ENCODE data around the gene SBF1.

The SBF1 gene

DNA sequence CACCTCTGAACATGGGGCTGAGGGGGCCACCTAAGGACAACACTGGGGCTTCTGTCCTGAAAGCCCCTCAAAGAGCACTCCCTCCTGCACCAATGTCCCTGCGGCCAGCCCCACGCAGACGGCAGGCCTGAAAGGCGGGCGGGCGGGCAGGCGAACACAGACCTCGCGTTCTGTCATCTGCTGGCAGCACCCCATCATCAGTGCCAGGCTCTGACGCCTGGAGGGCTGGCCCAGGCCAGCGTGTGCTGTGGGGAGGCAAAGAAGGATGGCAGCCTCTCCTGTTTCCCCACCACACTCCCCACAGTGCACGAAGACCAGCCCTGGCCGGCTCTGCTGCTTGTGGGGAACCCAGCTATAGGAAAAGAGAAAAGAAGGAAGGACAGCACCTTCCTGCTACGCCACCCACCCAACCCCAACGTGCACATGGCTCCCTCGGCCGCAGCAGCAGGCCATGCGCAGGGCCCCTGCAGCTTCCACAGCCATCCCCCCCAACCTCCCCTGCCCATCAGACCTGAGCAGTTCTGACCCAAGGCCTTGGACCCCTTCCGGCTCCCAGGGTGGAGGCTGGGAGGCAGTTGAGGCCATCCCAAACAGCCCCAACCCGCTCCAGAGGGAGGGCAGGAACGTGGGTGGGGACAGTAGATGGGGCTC lies 3.5 kb downstream of the SBF1 start:
- no peak for DNase-seq
- in situ Hi-C loops (cut with HindIII; ENCODE audit: low pct_ligation_motif_present, low pct_unique_long_range_greater_than_20kb, low sequenced_read_pairs), result no loop called here

DNA sequence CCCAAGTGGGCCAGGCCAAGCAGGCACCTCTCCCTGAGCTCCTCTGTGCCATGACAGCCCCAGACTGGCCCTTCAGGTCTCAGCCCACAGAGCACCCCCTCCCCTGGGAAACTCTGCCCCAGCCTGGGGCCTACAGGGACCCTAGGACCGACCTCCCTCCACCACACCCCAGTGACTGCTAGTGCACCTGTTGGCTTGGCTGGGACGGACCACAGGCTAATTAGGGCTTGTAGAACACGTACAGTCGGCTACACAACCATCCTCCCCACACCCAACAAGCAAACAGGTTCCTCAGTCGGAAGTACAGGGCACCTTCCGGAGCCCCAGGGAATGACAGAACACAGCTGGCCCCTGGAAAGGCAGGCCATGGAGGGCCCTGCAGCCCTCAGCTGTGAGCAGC lies 4.3 kb downstream of the SBF1 start:
- in situ Hi-C loops (cut with HindIII; ENCODE audit: low pct_ligation_motif_present, low pct_unique_long_range_greater_than_20kb, low sequenced_read_pairs), result no loop called here

DNA sequence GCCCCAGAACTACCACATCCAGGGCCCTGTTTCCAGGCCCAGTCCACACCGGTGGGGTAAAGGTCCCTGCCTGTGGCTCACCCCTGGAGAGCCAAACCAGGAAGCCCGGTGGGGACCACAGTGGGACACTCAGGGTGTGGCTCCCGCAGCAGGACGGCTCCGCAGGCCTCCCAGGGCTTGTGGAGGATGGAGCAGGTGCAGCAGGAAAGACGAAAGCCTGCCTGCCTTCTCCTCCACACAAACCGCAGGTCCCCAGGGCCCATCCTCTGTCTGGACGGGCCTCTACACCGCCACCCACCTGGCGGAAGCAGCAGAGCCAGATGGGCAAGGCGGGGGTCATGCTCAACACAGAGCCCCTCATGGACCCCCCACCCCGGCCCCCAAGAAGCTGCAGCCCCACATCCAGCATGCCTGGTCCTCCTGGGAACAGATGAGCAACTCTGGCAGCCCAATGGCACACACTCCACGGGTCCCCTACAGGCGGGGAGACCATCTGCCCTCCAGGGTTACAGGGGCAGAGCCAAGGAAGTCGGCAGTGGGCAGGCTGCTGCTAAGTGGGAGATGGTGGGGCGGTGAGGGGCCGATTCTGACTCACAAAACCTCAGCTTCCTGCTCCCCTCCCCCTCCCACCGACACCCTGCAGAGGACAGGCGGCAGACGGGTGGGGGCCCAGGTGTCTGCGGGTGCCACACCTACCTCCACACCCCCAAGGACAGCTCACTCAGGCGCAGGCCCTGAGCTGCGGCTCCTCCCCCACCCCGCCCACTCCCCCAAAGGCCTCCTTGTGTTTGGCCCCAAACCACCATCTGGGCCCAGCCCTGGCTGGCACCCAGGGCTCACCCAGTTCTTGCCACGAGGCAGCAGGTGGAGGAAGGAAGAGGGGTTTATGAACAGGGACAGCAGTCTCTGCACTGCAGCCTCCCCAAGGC lies 5.2 kb downstream of the SBF1 start:
- DNase-seq, result no peak

More for the DNA sequence above, 4.3 kb downstream of the SBF1 start:
- DNase-seq, result no peak

DNA sequence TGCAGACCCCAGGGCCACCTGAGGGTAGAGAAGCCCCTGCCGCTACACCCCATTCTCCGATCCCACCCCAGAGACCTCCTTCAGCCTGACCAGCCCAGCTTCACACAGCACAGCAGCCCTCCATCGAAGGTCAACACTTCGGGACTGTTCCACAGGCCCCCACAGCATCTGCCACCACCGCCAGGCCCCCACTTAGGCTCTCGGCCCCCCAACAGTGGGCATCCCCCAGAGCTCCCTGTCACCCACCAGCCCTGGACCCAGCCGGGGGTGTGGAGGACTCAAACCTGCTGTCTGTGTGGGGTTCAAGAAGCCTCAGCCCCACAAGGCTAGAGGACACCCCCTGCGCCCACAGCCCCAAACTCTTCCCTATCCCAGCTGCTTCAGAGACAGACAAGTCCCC lies 6.2 kb downstream of the SBF1 start:
- in situ Hi-C loops (cut with HindIII; ENCODE audit: low pct_ligation_motif_present, low pct_unique_long_range_greater_than_20kb, low sequenced_read_pairs), result no loop called here
- DNase-seq, result no peak

More for the DNA sequence above, 5.2 kb downstream of the SBF1 start:
- in situ Hi-C loops (cut with HindIII; ENCODE audit: low pct_ligation_motif_present, low pct_unique_long_range_greater_than_20kb, low sequenced_read_pairs), result no loop called here

DNA sequence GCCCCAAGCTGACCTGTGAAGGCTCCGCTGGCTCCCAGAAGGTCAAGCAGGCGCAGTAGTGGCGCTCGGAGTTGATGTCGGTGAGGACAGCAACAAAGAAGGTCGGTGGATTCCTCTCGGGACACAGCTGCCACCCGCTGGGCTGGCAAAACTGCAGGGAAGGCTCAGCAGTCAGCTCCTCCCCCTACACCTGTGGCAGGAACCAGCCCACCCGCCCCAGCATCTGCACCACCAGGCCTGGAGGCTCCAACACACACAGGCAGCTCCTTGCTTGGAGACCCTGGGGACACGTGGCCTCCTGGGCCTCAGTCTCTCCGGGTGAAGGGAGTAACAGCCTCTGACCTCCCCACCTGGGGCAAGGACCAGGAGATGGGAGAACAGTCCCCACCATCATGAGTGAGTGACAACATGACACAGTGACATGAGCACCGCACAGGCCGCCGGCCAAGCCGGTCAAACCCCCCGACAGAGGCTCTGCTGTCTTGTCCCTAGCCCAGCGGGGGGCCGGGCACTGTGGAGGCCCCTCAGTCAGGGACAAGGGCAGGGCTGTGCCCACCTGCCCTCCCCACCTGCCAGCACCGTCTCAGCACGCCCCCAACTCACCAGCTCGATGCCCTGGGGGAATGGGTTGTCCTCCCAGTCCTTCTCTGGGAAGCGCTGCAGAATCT lies 6.9 kb downstream of the SBF1 start:
- DNase-seq, result no peak
- in situ Hi-C loops (cut with HindIII; ENCODE audit: low pct_ligation_motif_present, low pct_unique_long_range_greater_than_20kb, low sequenced_read_pairs), result no loop called here

DNA sequence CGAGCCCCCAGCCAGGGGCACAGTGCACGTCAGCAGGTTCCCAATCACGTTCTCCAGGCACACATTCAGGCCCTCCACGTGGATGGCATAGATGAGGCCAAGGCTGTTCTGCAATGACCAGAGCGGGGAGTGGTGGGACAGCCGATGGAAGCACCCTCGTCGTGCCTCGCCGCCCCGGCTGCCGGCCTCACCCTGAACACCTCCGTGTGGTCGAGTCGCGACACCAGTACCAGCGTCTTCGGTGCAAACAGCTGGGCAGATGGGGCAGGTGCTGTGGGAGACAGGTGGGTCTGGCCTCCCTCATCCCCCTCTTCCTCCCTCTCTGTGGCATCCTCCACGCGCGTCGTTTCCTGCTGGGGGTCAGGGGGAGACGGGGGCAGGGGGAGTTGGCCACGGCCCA lies 7.5 kb downstream of the SBF1 start:
- no peak for DNase-seq
- in situ Hi-C loops (cut with HindIII; ENCODE audit: low pct_ligation_motif_present, low pct_unique_long_range_greater_than_20kb, low sequenced_read_pairs), result no loop called here

DNA sequence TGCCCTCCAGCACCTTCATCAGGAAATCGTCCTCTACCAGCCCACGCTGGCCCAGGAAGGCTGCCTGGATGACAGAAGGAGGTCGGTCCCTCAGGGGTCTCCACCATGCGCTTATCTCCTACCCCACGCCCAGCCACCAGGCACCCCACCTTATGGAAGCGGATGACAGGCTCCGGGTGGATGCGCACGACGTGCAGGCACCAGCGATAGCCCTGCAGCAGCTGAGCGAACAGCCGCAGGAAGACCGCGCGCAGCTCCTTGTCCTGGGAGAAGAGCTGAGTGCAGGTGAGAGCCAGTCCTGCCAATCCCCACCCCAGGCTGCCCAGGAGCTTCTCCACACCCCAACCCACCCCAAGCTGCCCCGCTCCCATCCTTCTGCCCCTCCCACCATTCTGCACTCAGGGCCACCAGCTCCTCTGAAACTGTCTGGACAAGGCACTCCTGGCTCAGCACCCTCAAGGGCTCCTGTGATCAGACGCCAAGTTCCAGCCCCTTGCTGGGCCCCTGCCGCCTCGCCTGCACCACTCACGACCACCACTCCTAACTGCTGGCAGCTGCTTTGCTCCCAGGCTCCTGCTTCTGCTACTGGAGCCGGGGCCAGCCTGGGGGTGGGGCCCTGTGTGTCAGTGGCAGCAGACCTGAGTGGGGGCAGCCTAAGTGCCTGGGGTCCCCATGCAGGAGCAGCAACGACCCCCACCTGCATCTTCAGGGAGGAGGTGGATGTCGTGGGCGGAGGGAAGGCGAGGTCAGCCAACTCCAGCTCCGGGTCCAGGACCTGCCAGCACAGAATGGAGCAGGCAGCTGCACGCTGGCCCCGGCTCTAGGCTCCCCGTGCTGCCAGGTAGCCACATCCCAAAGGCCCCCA lies 9.5 kb downstream of the SBF1 start:
- DNase-seq, result no peak
- in situ Hi-C loops (cut with HindIII; ENCODE audit: low pct_ligation_motif_present, low pct_unique_long_range_greater_than_20kb, low sequenced_read_pairs), result no loop called here

DNA sequence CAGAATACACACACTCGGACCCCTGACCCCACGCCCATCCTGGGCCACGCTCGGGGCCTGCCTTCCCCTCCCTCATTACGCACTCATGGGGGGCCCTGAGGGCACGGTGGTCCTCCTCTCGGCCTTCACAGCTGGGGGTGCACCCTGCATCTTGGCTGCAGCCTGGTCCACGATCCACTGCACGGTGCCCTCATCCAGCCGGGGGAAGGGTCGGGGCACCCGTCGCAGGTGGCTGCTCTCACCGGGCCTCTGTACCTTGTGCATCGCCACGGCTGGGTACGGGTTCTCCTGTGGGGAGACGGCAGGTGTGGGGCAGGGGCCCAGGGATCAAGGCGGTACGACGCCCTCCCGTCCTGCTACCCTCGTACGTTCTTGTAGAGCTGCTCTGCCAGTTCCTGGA lies 10.4 kb downstream of the SBF1 start:
- in situ Hi-C loops (cut with HindIII; ENCODE audit: low pct_ligation_motif_present, low pct_unique_long_range_greater_than_20kb, low sequenced_read_pairs), result no loop called here

DNA sequence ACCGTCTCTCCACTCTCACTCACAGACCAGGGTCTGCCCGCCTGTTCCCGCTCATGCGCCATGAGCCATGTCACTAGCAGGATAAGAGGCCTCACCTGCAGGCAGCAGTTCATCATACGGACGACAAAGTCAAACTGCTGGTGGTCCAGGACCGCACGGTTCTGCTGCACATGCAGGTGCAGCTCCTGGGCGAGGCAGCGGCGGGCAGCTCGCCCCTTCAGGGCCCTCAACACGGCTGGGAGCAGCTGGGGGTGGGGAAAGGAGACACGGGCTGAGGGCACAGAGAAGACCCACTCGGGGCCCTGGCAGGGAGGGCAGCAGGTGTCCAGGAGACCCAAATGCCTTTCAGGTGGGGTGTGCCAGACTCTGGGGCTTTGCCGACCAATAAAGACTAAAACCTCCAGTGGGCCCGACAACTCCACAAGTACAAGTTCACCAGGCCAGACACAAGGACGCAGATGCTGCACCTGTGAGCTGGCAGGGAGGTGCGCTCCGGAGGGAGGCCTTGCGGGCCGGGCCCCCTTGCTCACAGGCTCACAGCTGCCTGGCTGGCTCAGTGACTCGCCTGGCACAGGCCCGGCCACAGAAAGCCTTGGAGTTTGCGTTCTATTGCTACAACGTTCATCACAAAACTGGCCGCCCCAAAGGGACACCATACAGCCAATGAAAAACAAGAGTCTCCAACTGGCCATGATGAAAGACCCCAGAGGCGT lies 11.5 kb downstream of the SBF1 start:
- no peak for DNase-seq

More for the DNA sequence above, 10.4 kb downstream of the SBF1 start:
- DNase-seq, result no peak

DNA sequence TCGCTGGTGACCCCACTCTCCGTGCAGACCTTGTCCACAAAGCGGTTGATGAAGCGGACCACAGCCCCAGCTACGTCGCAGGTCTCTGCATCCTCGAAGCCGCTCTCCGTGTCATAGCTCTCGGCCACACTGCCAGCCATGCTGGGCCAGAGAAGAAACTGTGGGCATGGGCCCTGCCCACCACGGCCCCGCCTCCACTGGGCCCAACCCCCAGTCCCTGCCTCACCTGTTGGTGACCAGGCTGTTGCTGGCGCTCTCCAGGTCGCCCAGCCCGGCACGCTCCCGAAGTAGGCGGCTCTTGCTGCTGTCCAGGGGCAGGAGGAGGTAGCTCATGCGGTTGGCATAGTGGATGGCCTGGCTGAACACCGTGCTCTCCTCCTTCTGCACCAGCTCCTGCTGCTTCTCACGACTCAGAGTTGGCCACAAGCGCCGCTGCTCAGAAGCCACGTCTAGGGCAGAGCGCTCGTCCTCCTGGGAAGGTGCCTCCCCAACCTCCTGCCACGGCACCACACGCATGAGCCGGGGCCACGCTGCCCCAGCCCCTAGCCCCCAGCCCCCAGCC lies 12.8 kb downstream of the SBF1 start:
- no peak for DNase-seq
- in situ Hi-C loops (cut with HindIII; ENCODE audit: low pct_ligation_motif_present, low pct_unique_long_range_greater_than_20kb, low sequenced_read_pairs), result no loop called here

More for the DNA sequence above, 11.5 kb downstream of the SBF1 start:
- in situ Hi-C loops (cut with HindIII; ENCODE audit: low pct_ligation_motif_present, low pct_unique_long_range_greater_than_20kb, low sequenced_read_pairs), result no loop called here

DNA sequence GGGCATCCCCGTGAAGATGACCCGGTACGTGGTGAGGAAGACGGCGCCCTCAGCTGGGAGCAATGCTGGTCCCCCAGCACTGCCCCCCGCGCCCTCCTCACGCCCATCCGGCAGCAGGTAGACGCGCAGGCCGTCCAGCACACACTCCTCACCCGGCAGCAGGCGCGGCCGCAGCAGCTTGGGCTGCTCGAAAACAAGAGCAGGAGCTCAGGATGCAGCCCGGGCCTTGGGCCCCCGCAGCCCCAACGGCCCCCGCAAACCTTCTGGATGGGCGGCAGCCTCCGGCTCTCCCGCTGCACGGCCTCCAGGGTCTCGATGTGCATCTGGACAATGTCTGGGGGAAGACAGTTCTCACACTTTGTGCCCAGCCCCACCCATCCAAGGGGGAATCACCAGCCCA lies 13.3 kb downstream of the SBF1 start:
- DNase-seq, result no peak
- in situ Hi-C loops (cut with HindIII; ENCODE audit: low pct_ligation_motif_present, low pct_unique_long_range_greater_than_20kb, low sequenced_read_pairs), result no loop called here

DNA sequence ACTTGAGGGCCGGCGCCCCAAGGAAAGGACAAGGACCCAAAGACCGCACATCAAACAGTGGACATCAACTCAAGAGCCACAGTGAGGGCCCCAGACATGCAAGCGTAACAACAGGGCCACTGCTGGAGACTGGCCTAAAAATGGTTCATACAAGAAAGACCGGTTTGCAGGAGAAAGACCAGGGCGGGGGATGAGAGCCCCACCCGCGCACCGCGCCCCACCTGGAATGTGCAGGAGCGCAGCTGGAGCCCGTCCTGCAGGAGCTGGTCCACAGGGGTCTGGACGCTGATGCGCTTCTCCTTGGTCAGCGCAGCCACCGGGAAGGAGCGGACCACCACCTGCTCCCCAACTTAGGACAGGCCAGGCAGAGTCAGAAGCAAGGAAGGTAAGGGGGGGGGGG lies 13.9 kb downstream of the SBF1 start:
- in situ Hi-C loops (cut with HindIII; ENCODE audit: low pct_ligation_motif_present, low pct_unique_long_range_greater_than_20kb, low sequenced_read_pairs), result no loop called here
- no peak for DNase-seq

DNA sequence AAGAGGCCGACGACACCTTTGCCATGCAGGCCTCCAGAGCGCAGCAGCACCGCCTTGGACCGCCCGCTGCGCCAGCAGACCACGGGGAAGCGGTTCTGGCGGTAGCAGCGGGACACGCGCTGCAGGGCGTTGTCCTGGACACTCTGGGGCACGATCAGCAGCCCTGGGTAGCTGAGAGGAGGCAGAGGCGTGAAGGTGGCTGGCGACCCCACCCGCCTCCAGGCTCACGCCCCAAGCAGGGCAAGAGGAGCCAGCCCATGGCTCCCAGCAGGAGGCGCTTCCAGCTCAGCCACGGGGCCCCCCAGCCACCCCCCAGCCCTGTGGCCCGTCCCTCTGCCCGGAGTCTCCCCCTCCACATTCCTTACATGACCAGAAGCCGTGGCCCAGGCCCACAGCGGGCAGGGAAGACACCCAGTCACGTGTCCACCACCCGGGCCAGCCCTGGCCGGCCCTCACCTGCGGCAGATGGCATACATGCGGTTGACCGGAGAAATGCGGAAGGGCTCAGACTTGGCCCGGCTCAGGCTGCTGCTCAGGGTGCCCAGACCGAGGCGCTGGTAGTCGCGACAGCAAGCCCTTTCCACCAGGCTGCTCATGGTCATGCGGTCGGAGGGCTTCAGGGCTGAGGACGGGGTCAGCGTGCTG lies 15.2 kb downstream of the SBF1 start:
- in situ Hi-C loops (cut with HindIII; ENCODE audit: low pct_ligation_motif_present, low pct_unique_long_range_greater_than_20kb, low sequenced_read_pairs), result no loop called here
- no peak for DNase-seq

DNA sequence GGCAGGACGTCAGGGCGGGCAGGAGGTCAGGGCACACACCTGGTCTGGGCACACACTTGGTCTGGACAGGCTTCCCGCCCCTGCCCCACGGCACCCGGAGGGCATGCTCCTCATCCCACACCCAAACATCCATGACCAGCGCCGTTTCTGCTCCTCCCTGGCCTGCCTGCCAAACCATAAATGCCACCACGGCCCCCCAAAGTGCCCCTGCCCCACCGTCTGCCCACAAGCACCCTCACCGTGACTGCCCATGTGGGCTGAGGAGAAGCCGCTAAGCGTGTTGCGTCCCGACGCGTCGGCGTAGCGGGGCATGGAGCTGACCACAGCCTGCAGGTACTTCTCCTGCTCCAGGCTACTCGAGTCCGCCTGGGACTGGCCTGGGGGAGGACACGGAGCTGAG lies 15.8 kb downstream of the SBF1 start:
- DNase-seq, result no peak
- in situ Hi-C loops (cut with HindIII; ENCODE audit: low pct_ligation_motif_present, low pct_unique_long_range_greater_than_20kb, low sequenced_read_pairs), result no loop called here

DNA sequence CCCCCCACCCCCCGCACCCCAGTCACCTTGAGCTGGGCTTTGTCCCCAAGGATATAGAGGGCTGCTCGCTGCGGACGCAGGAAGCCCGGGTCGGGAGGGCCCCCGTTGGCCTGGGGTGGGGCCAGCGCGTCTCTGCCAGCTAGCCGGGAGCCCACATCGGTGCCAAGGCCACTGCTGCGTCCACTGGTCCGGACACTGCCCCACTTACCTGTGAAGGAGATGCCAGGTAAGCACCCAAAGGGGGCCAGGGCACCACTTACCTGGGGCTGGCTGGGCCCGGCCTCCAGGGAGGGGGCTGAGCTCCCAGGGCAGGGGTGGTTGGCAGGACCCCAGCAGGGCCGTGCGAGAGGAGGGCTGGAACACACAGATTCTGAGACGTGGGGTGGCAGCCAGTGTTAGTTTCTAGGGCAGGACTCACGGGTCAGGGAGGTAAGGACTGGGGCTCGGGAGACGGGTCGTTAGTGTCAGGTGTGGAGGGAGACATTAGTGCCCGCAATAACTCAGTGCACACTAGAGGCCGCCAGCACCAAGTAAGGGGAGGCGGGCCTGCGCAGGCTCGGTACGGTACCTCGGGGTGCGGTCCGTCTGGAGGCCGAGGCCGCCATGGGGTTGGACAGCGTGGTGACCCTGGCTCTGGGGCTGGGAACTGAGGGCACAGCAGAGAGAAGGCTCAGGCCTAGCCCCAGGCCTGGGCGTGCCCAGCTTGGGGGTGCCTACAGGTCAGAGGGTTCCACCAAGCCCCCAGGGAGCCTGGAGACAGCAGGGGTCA lies 18.2 kb downstream of the SBF1 start:
- DNase-seq, result no peak
- in situ Hi-C loops (cut with HindIII; ENCODE audit: low pct_ligation_motif_present, low pct_unique_long_range_greater_than_20kb, low sequenced_read_pairs), result no loop called here

DNA sequence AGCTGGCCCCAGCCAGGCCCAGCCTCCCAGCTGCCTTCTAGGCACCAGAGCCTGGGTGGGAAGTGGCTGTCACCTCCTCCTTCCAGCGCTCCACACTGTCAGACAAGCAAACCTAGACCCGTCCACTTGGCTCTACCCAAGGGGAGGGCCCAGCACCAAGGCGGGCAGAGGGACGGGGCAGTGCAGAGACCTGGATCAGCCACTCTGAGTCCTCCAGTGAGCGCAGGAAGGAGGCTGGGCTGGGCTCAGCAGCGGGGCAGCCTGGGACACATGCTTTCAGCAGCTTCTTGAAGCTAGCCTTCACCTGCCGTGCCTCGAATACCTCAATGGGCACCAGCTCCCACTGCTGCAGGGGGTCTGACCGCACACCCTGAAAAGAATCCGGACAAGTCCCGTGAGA lies 18.8 kb downstream of the SBF1 start:
- in situ Hi-C loops (cut with HindIII; ENCODE audit: low pct_ligation_motif_present, low pct_unique_long_range_greater_than_20kb, low sequenced_read_pairs), result no loop called here

DNA sequence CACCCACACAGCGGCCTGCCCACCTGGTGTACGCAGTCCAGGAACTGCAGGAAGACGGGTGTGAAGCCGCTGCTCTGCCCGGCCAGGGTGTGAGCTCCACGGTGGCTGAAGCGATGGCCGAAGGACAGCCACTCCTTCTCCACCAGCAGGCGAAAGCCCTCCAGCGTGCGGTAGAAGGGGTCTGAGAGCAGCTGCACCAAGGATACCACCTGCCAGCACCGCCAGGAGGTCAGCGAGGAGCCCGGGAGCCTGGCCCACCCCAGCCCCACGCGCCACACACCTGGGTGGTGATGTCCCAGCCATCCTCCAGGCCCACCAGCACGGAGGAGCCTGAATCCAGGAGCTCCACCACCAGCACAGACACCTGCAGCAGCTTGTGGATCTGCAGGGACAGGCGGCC lies 19.6 kb downstream of the SBF1 start:
- in situ Hi-C loops (cut with HindIII; ENCODE audit: low pct_ligation_motif_present, low pct_unique_long_range_greater_than_20kb, low sequenced_read_pairs), result no loop called here
- no peak for DNase-seq

More for the DNA sequence above, 18.8 kb downstream of the SBF1 start:
- DNase-seq, result no peak
